A549 treated with AZD9567 at 1 μM for 4 hours (cell line): ENCODE results near the gene ALG8. TPM values are rescaled to one million over a fixed set of nuclear protein-coding genes. Genes with fewer than 3 reads are reported as not detected.

Experiments
- total RNA-seq: library from RNA; stranded (reverse); fragments of 200-300 nt; extraction: Qiagen RNA extraction; gene quantifications from 5 replicates; pipeline ENCODE4 v1.2.3, GENCODE V29; 2022; ENCODE audit not compliant: insufficient read depth

The ALG8 gene
- total RNA-seq = 54.8 to 63.2 TPM (median 58.0 TPM) in 5 replicates

GRCh38 chr11:78139422-78140391 lies at the start of gene ALG8:
Gene ALG8 (minus strand): TSS chr11:78139626. CDS start chr11:78139588, 38 bp downstream.

DNA sequence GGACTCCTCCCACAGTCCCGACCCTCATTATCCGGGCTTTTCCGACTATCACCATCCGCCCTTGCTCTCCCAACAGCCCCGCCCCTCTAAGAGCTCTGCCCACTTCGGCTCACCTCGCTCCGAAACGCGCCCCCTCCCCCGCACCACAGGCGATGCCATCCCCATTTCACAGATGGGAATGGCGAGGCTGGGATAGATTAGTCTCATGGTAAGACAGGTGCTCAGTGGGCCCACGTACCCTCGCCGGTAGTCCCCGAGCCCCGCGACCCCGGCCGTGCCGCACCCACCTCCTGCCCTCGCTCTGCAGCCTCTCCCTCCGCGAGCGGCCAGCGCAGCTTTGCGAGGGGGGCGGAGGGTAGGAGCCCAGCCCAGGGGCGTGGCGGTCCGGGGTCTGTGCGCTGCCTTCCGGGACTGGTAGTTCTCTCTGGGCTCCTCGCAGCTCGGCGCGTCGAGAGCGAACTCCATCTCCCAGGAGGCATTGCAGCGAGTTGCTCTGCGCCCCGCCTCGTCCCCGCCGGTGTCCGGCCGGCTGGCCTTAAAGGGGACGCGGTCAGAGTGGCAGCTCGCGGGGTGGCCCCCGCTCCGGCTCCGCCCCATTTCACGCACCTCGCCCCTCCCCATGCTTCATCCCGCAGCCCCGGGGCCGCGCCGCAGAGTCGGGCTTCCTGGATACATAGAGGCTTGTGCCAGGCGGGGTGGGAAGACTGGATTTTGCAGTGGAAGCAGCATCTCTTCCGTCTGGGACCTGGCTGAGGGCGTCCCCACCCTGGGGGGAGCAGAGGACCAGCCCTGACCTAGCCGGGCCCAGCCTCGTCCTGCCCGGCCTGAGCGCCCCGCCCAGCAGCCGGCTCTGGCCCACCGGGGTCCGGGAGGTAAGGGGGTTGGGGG lies 49.1 kb upstream of the ALG8 start, which contains the start of the genes KCTD21 and USP35:
KCTD21 (minus strand) TSS at position 341 of the 888 bp plus-strand sequence. CDS start 14,072 bp downstream, outside the sequence.
USP35 (plus strand) TSS at position 634 of the 888 bp plus-strand sequence. CDS start 7,327 bp downstream, outside the sequence.

DNA sequence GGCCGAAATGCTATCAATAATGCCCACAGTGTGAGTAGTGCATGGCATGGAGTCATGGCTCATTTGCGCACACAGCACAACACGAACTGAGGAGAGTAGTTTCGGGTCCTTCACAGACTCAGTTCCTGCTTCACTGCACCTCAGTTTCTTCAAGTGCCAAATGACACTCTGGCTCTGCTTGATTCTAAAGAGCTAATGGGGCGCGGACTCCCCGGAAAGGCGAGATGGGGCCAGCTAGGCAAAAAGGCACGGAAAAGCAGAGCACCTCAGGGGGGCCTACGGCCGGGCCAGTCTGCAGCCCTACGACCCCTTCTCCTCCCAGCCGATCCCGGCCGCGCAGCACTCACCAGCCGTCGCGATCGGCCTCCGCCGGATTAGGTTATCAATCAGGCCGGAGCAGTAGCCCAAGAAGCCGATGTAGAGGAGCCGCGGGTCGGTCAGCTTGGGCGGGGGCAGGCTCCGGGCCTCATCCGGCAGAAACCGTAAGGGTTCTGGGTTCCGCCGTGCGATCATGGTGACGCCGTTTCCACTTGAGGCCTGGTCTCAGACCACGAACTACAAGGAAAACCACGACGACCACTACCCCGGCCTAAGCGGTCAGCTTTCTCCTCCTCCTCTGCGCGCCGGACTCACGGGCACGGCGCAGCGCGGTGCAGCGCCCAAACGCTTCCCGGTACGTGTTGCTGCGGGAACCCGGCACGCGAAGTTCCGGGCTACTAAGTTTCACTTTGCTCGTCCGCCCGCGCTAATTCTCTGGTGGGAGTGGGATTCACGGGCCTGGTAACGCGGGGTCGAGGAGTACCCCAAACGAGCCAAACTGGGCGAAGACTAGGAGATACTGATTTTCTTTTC lies 60.0 kb downstream of the ALG8 start, which contains the start of gene NDUFC2:
NDUFC2 (minus strand) TSS at position 631 of the 852 bp plus-strand sequence; CDS start at position 513, 118 bp downstream.

DNA sequence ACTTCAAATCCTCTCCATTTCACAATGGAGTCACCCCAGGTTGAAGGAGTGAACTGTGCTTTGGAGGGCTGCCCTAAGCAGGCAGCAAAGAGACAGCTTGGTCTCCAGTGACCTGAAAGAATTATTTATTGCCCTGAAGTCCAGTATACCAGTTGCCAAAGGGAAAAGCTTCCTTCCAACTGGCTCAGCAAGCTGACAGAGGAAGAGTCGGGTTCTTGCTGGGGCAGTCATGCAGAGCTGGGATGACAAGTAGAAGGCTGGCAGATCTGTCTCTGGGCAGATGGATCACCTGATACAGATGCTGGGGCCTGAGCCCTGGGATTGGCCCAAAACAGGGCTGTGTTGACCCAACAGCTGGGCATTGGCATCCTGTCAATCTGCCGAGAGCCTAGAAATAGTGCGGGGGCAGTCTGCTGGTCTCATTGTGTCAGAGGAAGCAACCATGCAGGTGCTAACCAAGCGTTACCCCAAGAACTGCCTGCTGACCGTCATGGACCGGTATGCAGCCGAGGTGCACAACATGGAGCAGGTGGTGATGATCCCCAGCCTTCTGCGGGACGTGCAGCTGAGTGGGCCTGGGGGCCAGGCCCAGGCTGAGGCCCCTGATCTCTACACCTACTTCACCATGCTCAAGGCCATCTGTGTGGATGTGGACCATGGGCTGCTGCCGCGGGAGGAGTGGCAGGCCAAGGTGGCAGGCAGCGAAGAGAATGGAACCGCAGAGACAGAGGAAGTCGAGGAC lies 75.8 kb downstream of the ALG8 start, which contains the start of gene THRSP:
THRSP (plus strand) TSS at position 422 of the 742 bp plus-strand sequence; CDS start at position 443, 21 bp downstream.

Other genes with a start within 250 kb of the ALG8 start
- gene INTS4, start 145.0 kb downstream of the ALG8 start, total RNA-seq = 16.6 to 21.4 TPM (median 18.6 TPM) in 5 replicates
- gene KCTD14, start 116.3 kb downstream of the ALG8 start, total RNA-seq = 1.4 to 1.8 TPM (median 1.6 TPM) in 5 replicates
- gene THRSP, start 75.8 kb downstream of the ALG8 start, total RNA-seq = not detected in 5 replicates
- gene NDUFC2, start 59.8 kb downstream of the ALG8 start, total RNA-seq = 212 to 258 TPM (median 252 TPM) in 5 replicates
- 8.4 to 13.4 TPM (median 8.6 TPM) in 5 replicates for gene KCTD21, start 49.0 kb upstream of the ALG8 start, total RNA-seq
- gene USP35, start 49.3 kb upstream of the ALG8 start, total RNA-seq = 5.6 to 7.9 TPM (median 7.4 TPM) in 5 replicates